Measurements from ENCODE around the gene RAMP1.
"Not testable (repeated sequence)": the region's sequence is repeated elsewhere in the genome, so short reads cannot be mapped to it uniquely, and the experiment has no call there.

Gene RAMP1

DNA sequence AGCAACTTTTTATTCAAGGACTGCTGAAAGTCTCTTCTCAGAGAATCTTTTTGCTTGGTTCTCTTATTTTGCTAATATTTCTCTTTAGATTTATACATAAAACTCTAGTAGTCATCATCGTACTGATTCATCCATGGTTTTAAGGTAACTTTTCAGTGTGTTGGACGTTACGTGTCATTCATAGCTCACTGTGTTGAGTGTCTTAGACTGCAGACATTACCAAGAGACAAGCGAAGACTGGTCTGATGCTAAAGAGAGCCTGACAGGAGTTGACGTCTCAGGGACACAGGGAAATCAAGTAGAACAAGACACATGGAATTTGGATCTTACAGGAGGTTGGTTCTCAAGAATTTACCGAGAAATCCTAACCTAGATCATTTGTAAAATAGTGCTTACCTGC lies 35.3 kb upstream of the RAMP1 start:
- TF ChIP-seq, protein P1, sequence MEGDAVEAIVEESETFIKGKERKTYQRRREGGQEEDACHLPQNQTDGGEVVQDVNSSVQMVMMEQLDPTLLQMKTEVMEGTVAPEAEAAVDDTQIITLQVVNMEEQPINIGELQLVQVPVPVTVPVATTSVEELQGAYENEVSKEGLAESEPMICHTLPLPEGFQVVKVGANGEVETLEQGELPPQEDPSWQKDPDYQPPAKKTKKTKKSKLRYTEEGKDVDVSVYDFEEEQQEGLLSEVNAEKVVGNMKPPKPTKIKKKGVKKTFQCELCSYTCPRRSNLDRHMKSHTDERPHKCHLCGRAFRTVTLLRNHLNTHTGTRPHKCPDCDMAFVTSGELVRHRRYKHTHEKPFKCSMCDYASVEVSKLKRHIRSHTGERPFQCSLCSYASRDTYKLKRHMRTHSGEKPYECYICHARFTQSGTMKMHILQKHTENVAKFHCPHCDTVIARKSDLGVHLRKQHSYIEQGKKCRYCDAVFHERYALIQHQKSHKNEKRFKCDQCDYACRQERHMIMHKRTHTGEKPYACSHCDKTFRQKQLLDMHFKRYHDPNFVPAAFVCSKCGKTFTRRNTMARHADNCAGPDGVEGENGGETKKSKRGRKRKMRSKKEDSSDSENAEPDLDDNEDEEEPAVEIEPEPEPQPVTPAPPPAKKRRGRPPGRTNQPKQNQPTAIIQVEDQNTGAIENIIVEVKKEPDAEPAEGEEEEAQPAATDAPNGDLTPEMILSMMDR (conservative IDR thresholded peaks at IDR 0.05; ENCODE audit: low read depth, low read length): no peak
- DNase-seq (ENCODE audit: low read depth): no peak
- H3K4me3 ChIP-seq (ENCODE audit: low read depth, low read length): no peak overlapping the region

DNA sequence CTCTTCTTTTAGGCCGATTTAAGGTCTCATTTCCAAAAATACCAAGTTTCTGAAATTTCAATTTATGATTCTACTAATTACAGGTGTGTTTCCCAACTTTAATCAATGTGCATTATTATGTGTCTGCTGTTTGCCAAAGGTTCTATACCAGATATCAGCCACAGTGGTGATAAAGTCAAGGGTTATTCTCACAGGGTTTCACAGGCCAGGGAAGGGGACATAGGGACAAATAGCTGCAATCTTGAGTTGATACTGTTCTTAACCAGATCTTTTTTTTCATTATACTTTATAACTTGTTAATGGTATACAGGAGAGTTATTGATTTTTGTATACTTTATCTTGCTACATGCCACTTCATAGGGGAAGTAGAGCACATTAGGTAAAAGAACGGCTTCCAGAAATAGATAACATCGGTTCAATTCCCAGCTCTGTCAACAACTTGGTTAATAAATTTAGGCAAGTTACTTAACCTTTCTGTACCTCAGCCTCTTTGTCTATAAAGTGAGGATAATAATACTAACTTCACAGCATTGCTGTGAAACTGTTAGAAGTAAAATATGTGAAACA lies 31.9 kb upstream of the RAMP1 start:
- H3K4me3 ChIP-seq (ENCODE audit: low read depth, low read length): no peak overlapping the region
- TF ChIP-seq, protein P1 (conservative IDR thresholded peaks at IDR 0.05; ENCODE audit: low read depth, low read length): no peak
- no peak for DNase-seq (ENCODE audit: low read depth)

DNA sequence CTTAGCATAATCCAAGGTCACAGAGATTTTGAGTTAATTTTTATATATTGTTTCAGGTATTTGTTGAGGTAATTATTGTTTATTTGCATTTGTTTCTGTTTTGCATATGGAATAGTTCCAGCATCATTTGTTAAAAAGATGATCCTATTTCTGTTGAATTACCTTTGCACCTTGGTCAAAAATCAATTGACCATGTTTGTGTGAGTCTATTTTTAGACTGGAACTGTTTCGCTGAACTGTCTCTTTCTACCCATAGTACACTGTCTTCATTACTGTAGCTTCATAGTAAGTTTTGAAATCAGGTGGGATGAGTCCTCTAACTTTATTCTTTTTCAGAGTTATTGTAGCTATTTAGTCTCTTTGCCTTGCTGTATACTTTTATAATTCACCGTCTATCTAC lies 28.9 kb upstream of the RAMP1 start:
- TF ChIP-seq, protein P1 (conservative IDR thresholded peaks at IDR 0.05; ENCODE audit: low read depth, low read length): no peak
- H3K4me3 ChIP-seq (ENCODE audit: low read depth, low read length): no peak overlapping the region
- no peak for DNase-seq (ENCODE audit: low read depth)

DNA sequence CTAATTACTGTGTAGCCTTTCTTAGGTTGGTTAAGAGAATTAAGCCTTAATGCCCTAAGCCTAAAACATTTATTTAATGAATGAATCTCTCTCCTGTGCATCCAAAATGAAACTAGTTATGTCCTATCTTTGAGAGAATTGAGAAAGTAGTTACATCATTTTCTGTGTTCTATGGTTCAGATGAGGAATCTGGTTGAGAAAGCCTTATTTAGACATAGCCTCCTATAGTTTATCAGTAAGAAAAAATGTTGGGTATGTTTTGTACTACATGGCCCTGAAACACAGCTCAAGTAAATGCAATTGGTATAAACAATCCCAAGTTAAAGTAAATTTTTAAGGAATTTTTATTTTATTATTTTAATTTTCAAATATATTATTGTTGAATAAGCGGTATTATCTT lies 25.9 kb upstream of the RAMP1 start:
- DNase-seq (ENCODE audit: low read depth): peak; percentile 70
- H3K4me3 ChIP-seq (ENCODE audit: low read depth, low read length): no peak overlapping the region
- TF ChIP-seq, protein P1 (conservative IDR thresholded peaks at IDR 0.05; ENCODE audit: low read depth, low read length): no peak

DNA sequence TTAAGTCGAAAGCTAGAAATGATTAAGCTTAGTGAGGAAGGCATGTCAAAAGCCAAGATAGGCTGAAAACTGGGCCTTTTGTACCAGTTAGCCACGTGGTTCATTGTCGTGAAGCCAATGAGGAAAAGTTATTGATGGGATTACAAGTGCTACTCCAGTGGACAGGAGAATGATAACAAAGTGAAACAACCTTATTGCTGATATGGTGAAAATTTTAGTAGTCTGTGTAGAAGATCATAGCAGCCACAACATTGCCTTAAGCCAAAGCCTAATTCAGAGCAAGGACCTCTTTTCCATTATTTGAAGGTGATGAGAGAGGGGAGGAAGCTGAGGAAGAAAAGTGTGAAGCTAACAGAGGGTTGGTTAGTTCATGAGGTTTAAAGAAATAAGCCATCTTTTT lies 24.1 kb upstream of the RAMP1 start:
- TF ChIP-seq, protein P1 (conservative IDR thresholded peaks at IDR 0.05; ENCODE audit: low read depth, low read length): no peak
- no peak overlapping the region for H3K4me3 ChIP-seq (ENCODE audit: low read depth, low read length)
- DNase-seq (ENCODE audit: low read depth): no peak

DNA sequence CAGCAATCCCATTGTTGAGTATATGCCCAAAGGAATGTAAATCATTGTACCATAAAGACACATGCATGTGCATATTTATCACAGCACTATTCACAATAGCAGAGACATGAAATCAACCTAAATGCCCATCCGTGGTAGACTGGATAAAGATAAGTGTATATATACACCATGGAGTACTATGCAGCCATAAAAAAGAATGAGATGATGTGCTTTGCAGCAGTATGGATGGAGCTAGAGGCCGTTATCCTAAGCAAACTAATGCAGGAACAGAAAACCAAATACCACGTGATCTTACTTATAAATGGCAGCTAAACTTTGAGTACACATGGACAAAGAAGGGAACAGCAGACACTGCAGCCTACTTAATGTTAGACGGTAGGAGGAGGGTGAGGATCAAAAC lies 18.4 kb upstream of the RAMP1 start:
- H3K4me3 ChIP-seq (ENCODE audit: low read depth, low read length): no peak overlapping the region
- no peak for DNase-seq (ENCODE audit: low read depth)
- TF ChIP-seq, protein P1 (conservative IDR thresholded peaks at IDR 0.05; ENCODE audit: low read depth, low read length): no peak

DNA sequence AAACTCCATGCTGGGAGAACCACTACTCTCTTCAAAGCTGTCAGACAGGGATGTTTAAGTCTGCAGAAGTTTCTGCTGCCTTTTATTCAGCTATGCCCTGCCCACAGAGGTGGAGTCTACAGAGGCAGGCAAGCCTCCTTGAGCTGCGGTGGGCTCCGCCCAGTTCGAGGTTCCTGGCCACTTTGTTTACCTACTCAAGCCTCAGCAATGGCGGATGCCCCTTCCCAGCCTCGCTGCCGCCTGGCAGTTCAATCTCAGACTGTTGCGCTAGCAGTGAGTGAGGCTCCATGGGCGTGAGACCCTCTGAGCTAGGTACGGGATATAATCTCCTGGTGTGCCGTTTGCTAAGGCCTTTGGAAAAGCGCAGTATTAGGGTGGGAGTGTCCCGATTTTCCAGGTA lies 10.5 kb upstream of the RAMP1 start:
- DNase-seq (ENCODE audit: low read depth); H3K4me3 ChIP-seq (ENCODE audit: low read depth, low read length): not testable (repeated sequence)
